Measurements from ENCODE around the gene NPHP4. TPM values are rescaled to one million over a fixed set of nuclear protein-coding genes. Genes with fewer than 3 reads are reported as not detected.

NPHP4 gene
- polyA plus RNA-seq, 1 donor: 5.1 TPM

DNA sequence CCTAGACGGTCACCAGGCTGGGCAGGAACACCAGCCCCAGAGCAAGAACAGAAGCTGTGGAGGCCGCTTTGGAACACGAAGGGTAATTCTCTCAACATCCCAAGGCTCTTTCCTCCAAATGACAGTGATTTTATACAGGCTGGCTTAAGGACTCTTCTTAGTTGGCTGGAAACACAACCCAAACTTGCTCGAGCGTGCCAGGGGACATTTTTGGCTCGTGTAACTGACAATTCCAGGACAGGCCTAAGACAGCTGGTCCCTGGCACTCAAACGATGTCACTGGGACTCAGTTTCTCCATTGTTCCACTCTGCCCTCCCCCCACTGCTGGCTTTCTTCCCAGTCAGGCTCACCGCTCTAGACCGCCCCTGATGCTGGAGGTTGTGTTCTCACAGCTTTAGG, 164.7 kb downstream of the NPHP4 start:
- DNase-seq: no peak

DNA sequence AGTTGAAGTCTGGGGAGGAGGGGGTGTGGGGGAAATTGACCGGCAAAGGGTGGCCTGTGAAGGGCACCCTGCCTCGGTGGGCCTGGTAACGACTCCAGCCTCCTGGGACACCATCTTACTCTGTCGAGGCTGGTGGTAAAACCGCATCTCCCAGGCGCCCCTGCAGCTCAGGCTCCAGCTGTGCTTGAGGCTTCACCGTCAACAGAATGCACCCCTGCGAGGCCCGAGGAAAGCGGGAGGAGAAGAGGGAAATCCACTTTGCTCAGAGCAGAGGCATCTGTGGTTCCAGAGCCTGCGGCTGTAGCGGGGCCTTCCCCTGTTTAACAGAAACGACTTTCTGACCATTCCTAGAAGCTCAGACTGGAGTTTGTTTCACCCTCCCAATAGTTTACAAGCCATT, 165.6 kb downstream of the NPHP4 start:
- DNase-seq: no peak

DNA sequence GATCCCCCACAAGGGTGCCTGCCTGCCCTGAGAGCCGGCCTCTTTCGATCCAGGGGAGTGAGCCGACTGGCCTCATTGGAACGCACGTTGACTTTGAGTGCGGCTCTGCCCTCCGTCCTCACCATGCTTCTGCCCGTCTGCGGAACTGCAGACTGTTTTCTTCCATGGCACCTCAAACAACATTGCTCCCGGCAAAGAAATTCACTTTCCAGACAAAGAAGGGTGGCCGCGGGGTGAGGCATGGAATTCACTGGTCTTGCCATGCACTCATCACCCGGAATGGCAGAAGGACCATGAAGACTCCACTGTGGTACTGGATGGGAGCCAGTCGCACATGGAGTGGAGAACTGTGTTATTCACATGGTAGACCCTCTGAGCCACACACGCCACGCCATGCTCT, 169.5 kb downstream of the NPHP4 start:
- DNase-seq: no peak

DNA sequence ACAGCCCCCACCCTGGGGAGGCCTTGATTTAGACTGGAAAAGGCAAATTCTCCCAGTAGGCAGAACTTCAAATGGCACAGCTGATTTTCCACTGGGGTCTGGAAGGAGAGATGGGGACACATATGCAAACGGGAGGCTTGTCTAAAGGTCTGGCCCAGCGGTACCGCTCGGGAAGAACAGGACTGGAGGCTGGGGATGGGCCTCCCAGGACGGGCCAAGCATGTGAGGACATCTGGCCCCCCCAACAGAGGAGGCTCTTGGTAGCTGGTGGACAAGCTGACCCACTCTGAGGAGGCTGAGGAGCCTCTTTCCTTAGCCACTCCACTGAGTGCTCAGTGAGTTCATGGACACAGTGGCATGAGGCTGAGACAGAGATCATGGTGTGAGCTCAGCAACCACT, 170.0 kb downstream of the NPHP4 start:
- DNase-seq: no peak

DNA sequence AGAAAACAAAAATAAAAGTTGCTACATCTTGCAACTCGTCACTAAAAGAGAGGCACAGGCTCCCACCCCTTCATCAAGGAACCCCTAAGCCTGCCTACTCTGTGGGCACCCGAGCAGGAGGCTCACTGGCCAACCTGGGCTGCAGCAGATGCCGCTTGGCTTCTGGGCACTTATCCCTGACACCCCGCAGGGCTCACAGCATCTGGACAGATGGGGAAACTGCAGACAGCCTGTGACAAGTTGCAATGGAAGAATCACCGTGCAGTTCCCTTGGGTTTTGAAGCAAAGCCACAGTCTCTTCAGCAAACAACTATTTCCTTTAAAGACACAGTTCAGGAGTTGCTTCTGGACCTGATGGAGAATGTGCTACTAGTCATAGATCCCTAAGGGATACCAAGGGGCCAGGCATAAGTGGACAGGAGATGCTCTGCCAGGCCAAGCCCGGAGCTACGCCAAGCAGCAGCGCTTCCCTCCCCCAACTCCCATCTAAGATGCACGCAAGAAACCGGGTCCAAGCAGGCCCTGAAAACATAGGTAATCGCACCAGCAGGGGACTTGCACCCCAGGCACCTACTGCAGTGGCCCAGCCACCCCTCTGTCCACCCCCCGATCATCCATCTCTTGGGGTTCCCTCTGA, 170.6 kb downstream of the NPHP4 start:
- no peak for DNase-seq

DNA sequence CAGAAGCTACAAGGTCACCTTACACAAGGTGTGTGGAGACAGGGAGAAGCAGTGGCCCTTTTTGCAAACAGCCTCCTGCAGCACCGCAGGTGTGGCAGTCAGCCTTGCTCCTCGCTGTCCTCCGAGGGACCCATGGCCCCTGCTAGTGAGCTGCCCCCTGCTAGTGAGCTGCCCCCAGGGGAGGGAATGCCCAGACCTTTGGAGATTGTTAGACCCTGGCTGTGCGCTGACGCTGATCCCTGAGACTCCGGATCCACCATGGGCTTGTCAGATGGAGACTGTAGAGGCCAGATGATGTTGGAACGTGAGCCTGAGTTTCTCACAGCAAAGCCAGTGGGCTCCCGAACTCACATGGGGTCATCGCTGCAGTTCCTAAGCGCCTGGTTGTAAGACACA, 172.2 kb downstream of the NPHP4 start:
- no peak for DNase-seq

DNA sequence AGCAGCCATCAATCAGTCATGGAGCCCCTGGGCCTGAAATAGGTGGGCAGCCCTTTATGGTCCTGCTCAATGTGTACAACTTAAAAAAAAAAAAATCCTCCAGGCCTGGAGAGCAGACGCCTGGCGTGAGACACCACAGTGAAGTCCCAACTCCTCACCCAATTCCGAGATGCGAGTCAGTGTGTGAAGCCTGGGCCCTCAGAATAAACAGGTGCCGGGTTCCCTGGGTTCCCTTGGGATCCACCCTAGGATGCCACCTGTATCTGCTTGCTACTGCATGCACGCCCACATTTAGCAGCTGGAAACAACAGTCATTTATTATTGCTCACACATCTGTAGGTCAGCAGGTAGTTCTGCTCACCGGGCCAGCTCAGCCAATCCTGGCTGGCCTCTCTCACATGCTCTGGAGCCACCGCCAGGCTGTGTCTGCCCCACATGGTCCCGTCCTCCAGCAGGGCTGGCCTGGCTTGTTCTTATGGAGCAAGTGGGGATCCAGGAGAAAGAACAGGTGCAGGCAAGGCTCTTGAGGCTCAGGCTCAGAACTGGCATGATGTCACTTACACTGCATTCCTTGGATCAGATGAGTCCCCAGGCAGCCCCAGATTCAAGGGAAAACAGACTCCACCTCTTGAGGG, 172.7 kb downstream of the NPHP4 start:
- DNase-seq: no peak

DNA sequence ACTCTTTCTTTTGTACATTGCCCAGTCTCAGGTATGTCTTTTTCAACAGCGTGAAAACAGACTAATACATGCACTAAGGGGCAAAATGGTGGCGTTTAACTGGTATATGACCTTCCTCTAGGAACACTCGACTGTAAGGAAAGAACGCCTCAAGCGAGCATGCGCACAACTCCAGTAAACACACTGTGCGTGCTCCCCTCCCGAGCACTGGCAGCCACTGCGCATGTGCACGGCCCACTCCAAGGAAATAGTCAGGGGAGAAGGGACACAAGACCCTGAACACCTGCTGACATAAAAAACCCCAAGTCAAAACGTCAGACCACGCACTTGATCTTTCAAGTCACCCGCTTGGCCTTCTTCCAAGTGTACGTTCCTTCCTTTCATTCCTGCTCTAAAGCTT, 173.5 kb downstream of the NPHP4 start:
- DNase-seq: no peak

DNA sequence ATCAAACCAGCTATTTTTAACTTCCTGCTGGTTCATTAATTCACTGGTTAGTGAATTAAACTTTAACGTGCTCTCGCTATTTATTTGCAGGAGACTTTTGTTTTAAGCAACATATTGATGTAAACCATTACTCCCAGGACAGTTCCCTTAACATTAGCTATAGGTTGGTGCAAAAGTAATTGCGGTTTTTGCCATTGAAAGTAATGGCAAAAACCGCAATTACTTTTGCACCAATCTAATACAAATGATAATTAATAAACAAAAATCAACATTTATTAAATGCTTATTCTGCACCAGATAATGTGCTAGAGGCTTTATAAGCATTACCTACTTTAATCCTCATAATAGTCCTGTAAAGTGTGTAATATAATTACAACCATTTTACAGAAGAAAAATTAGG, 176.5 kb downstream of the NPHP4 start:
- no peak for DNase-seq

DNA sequence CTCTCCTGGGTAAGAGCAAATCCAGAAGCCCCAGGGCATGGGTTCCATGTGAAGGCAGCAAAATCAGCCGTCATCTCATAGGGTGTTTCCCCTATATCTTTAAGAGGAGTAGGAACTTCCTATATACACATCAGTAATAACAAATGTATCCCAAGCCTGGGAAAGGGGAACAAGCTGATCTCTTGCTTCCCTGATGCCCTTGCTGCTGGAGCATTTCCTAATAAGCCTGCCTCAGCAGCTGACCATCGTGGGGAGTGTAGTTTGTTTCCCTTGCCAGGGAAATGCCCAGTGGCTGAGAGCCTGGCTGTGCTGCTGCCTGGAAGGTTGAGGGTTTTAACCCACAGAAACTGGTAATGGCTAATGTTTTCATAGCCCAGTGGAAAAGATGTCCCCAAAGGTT, 177.0 kb downstream of the NPHP4 start:
- DNase-seq: no peak

DNA sequence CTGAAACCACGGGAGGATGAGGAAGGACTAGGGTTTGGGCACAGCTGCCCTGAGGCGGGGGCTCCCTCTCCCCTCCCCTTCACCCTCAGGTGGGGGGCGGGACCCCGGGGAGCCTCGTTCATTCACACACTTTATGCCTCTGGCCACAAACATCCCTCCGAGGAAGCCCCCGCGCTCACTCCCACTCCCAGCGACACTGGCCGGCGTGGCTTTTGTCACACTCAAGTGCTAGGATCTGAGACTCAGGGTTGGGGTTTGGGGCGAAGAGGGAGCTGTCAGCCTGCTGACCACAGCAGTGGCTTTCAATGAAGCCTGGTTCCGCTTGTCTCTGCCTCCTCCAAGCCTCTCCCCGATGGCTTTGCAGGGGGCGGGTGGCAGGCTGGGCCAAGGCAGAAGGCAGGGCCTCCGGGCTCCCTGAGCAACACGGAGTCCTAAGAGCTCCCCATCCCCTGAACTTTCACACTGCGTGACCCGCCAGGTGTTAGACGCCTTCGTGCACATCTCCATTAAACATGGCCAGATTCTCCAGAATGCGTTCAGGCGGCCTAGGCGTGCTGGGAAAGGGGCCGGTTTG, 178.1 kb downstream of the NPHP4 start:
- no peak for DNase-seq

DNA sequence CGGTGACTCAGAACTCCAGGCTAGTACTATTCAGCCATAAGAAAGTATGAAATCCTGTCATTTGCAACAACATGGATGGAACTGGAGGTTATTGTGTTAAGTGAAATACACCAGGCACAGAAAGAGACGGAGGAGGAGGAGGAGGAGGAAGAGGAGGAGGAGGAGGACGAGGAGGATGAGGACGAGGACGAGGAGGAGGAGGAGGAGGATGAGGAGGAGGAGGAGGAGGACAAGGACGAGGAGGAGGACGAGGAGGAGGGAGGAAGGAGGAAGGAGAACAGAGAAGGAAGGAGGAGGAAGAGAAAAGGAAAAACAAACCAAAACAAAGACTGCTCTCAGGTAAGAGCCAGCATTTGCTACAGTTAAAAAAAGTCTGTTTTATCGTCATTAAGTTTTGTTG, 178.7 kb downstream of the NPHP4 start:
- no peak for DNase-seq

Other genes starting within 250 kb of the NPHP4 start
- gene KCNAB2, start 53.5 kb upstream of the NPHP4 start, polyA plus RNA-seq (ENCODE audit: insufficient read length): 4.6 TPM
- 0.35 TPM for gene CHD5, start 187.9 kb upstream of the NPHP4 start, polyA plus RNA-seq (ENCODE audit: insufficient read length)
- 572 TPM for gene RPL22, start 207.2 kb upstream of the NPHP4 start, polyA plus RNA-seq (ENCODE audit: insufficient read length)
- 32.9 TPM for gene RNF207, start 213.7 kb upstream of the NPHP4 start, polyA plus RNA-seq (ENCODE audit: insufficient read length)
- gene ICMT, start 243.5 kb upstream of the NPHP4 start, polyA plus RNA-seq (ENCODE audit: insufficient read length): 40.8 TPM